GM21390 (cell line): ENCODE results near the gene TBX19.
"Not testable (repeated sequence)": the region's sequence is repeated elsewhere in the genome, so short reads cannot be mapped to it uniquely, and the experiment has no call there.

Source experiments
- ATAC-seq: cut with Tn5 transposase; IDR thresholded peaks from one replicate; pipeline ENCODE4 v1.9.1; 2021; ENCODE audit not compliant: unreplicated experiment

Gene TBX19

DNA sequence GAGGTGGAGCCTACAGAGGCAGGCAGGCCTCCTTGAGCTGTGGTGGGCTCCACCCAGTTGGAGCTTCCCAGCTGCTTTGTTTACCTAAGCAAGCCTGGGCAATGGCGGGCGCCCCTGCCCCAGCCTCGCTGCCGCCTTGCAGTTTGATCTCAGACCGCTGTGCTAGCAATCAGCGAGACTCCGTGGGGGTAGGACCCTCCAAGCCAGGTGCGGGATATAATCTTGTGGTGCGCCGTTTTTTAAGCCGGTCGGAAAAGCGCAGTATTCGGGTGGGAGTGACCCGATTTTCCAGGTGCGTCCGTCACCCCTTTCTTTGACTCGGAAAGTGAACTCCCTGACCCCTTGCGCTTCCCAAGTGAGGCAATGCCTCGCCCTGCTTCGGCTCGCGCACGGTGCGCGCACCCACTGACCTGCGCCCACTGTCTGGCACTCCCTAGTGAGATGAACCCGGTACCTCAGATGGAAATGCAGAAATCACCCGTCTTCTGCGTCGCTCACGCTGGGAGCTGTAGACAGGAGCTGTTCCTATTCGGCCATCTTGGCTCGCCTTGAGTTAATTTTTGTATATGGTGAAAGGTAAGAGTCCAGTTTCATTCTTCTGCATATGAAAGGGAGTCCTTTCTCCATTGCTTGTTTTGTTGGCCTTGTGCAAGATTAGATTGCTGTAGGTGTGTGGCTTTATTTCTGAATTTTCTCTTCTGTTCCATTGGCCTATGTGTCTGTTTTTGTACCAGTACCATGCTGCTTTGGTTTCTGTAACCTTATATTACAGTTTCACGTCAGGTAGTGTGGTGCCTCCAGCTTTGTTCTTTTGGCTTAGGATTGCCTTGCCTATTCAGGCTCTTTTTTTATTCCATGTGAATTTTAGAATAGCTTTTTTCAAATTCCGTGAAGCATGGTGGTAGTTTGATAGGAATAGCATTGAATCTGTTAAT lies 73.9 kb downstream of the TBX19 start:
- ATAC-seq = not testable (repeated sequence)

- no peak for ATAC-seq
Observed at GRCh38 chr1:168360151-168361021, 79.7 kb downstream of the TBX19 start.

- no peak for ATAC-seq
Observed at GRCh38 chr1:168361252-168361651, 80.6 kb downstream of the TBX19 start.

GRCh38 chr1:168362991-168363390 lies 82.3 kb downstream of the TBX19 start:
- no peak for ATAC-seq
